ENCODE results near the gene CD96.

The CD96 gene

DNA sequence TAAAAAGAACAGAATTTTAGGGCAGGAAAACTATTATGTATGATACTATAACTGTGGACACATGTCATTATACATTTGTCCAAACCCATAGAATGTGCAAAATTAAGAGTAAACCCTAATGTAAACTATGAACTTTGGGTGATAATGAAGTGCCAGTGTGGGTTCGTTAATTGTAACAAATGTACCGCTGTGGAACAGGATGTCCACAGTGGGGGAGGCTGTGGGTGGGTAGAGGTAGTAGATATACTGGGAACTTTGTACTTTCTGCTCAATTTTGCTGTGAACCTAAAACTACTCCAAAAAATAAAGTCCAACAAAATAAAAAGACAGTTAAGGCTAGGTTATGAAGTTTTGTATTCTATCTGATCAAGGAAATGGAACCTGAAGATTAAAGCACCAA is 24.8 kb downstream of the CD96 start:
- no peak for DNase-seq (ENCODE audit: low spot score)

DNA sequence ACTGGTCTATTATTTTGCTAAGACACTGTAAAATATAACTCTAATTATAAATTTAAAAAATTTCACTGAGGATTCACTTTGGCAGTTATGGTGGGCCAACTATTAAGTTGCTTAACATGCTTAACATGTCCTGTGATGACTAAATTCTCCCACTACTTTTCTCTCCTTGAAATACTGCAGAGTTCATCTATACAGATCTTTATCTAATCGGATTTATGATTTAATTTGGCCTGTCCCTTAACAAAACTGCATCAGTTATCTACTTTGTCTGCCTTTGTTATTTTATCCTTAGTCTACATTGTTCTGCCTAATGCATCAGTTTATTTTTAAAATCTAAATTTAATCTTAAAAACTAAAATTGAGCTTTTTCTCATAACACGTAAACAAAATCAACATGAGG is 26.4 kb downstream of the CD96 start:
- no peak for DNase-seq (ENCODE audit: low spot score)

GRCh38 chr3:111568911-111569310 is 26.9 kb downstream of the CD96 start:
- no peak for DNase-seq (ENCODE audit: low spot score)

- no peak for DNase-seq (ENCODE audit: low spot score)
These were observed 28.5 kb downstream of the CD96 start for GRCh38 chr3:111570404-111571030.

- DNase-seq (ENCODE audit: low spot score), result no peak
These were observed 29.3 kb downstream of the CD96 start for GRCh38 chr3:111571282-111571681.

GRCh38 chr3:111571907-111572460 is 30.0 kb downstream of the CD96 start:
- no peak for DNase-seq (ENCODE audit: low spot score)

DNA sequence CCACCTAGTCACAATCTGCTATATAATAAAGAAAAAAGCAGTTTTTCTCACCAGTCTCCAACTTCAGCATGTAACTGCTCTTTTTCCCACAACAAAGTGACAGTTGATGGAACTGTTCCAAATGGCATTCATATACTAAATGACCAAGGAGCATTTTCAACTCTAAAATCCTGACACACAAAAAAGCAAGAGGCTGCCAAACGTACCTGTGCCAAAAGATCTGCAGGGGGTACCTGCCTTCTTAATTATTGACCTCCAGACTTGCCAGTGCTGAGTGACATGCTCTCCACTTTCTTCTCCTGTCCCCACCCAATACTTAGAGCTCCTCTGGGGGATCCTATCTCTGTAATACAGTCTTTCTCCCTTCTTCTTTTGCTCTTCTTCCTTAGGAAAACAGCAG is 35.1 kb downstream of the CD96 start:
- DNase-seq (ENCODE audit: low spot score), result no peak

- DNase-seq (ENCODE audit: low spot score), result no peak
These were observed 36.0 kb downstream of the CD96 start for GRCh38 chr3:111577798-111578685.

DNA sequence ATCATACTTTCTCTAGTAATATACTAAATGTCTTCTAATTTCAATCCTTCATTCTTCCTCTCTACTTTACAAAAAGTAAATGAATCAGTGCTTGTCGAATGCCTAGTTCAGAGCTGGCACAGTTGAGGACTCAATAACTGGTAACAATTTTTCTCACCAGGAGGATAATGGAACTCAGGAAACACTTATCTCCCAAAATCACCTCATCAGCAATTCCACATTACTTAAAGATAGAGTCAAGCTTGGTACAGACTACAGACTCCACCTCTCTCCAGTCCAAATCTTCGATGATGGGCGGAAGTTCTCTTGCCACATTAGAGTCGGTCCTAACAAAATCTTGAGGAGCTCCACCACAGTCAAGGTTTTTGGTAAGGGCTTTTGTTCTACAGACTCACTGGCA is 36.9 kb downstream of the CD96 start:
- no peak for DNase-seq (ENCODE audit: low spot score)

GRCh38 chr3:111579495-111579894 is 37.5 kb downstream of the CD96 start:
- no peak for DNase-seq (ENCODE audit: low spot score)

GRCh38 chr3:111581403-111582119 is 39.6 kb downstream of the CD96 start:
- no peak for DNase-seq (ENCODE audit: low spot score)

DNA sequence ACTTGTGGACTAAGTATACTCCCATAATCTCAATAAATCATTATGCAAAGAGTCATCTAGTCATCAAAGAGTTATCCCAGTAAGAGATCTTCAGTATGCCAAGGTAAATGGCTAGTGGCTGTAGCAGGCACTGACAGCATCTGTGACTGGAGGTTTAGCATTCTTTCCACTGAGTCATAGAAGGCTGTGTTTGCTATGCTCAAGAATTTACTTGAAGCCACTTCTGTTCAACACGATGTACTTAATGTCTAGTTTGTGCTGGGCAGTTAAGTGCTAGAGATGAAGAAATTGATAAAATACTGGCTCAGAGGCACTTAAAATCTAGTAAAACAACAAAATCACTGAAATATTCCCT is 40.1 kb downstream of the CD96 start:
- DNase-seq (ENCODE audit: low spot score), result no peak

DNA sequence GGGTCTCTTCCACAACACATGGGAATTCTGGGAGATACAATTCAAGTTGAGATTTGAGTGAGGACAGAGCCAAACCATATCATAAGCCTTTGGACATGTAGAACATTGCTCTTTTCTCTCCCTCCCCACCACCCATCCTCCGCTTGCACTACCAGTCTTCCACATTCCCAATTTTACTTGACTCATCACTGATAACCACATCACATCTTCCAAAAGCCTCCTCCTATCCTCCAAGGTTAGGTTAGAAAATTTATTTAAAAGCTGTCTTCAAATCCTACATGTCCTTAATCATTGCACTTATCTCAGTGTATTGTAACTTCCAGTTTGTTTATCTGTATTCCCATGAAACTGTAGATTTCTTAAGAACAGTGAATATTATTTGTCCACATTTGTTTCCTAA is 42.7 kb downstream of the CD96 start:
- no peak for DNase-seq (ENCODE audit: low spot score)

GRCh38 chr3:111585217-111585616 is 43.2 kb downstream of the CD96 start:
- no peak for DNase-seq (ENCODE audit: low spot score)

GRCh38 chr3:111588527-111588926 is 46.5 kb downstream of the CD96 start:
- DNase-seq (ENCODE audit: low spot score), result no peak

GRCh38 chr3:111589303-111590142 is 47.5 kb downstream of the CD96 start:
- DNase-seq (ENCODE audit: low spot score), result no peak

GRCh38 chr3:111590143-111590491 is 48.1 kb downstream of the CD96 start:
- DNase-seq (ENCODE audit: low spot score), result no peak

DNA sequence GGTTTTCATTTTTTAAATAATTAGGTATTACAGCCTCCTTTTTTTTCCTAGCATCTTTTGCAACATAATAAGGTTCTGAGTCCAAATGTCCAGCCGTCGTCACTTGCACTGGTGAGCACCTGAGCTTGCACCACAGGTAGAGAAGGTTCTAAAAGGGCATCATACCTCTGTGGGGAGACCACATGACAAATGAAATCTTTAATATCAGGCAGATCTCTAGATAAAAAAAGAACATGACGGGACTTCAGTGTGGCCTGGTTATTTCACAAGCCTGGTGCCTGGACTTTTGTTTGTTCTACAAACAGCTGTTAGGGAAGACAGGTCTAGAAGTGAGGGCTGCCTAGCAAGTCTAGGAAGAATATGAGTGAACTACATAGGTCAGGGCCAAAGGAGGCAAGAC is 49.6 kb downstream of the CD96 start:
- DNase-seq (ENCODE audit: low spot score), result no peak

- no peak for DNase-seq (ENCODE audit: low spot score)
These were observed 50.1 kb downstream of the CD96 start for GRCh38 chr3:111592143-111592542.

- no peak for DNase-seq (ENCODE audit: low spot score)
These were observed 50.9 kb downstream of the CD96 start for GRCh38 chr3:111592936-111593335.

DNA sequence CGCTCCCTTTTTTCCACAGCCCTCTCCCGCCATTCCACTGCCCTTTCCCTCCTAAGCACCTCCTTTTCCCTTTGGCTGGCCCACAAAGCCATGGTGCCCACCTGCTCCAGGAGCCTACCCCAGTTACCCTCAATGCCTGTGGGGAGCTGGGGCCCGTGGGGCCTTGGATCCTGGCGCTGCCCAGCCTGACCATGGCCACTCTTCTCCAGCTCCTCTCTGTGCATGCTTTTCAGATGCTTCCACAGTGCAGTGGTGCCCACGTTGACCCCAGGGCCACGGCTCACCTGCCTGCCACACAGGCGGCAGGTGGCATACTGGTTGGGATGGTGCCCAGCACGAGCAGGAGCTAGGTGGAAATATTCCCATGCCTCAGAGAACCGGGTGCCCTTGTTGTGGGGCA is 51.7 kb downstream of the CD96 start:
- no peak for DNase-seq (ENCODE audit: low spot score)

- no peak for DNase-seq (ENCODE audit: low spot score)
These were observed 52.2 kb downstream of the CD96 start for GRCh38 chr3:111594205-111594604.

Data from hematopoietic multipotent progenitor cell treated with erythropoietin and hydrocortisone succinate and interleukin-3 and kit ligand, for 15 days (in vitro differentiated cells).